Erythroblast (primary cell): ENCODE measurements around the gene FAM81B.

Experiments used
- GATA1 ChIP-seq: IDR thresholded peaks from 2 replicates; pipeline ENCODE4 v1.6.1; 2011; ENCODE audit warnings: low read depth, mild to moderate bottlenecking, control low read depth, low read length, moderate library complexity
- POLR2A ChIP-seq: IDR thresholded peaks from 2 replicates; pipeline ENCODE4 v1.6.1; 2011; ENCODE audit warnings: mild to moderate bottlenecking, low read length

DNA sequence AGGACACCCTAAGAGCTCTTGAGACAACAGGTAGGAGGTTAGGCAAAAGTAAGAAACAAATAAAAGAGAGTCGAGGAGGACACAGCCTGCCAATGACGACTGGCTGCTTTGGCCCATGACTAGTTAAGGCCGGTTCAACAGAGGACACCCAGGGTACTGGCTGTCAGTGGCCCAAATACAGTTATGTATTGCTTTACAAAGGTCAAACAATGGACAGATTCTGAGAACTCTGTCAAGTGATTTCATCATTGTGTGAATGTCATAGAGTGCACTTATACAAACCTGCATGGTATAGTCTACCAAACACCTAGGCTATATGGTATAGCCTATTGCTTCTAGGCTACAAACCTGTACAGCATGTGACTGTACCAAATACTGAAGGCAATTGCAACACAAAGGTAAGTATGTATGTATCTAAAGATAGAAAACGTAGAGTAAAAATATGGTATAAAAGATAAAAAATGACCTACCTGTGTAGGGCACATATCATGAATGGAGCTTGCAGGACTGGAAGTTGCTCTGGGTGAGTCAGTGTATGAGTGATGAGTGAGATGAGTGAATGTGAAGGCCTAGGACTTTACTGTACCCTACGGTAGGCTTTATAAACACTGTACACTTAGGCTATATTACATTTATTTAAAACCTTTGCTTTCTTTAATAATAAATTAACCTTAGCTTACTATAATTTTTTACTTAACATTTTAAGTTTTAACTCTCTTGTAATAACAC is 6.5 kb upstream of the FAM81B start:
- TF ChIP-seq POLR2A (no peak), GATA1 (no peak)
